Esophagus squamous epithelium (tissue), 4 donors: Measurements from ENCODE around the gene LRRC41.

Experiments
- POLR2A ChIP-seq, 4 donors: fragments of 450-650 bp; IDR thresholded peaks; one replicate each; pipeline ENCODE4 v1.6.1; 2017; ENCODE audit warnings: antibody characterized with exemption in 4 of 4, mild to moderate bottlenecking in 4 of 4, moderate library complexity in 3 of 4
- TF ChIP-seq, protein P1 (sequence below), 6 experiments: fragments of 450-650 bp in 4 of 6; fragments of 200-600 bp in 2 of 6; sonication (generic) in 2 of 6; IDR thresholded peaks; one replicate each; pipeline ENCODE4 v1.5.1; 2016 to 2019; ENCODE audit warnings: antibody characterized with exemption in 6 of 6, mild to moderate bottlenecking in 4 of 6, moderate library complexity in 4 of 6

DNA sequence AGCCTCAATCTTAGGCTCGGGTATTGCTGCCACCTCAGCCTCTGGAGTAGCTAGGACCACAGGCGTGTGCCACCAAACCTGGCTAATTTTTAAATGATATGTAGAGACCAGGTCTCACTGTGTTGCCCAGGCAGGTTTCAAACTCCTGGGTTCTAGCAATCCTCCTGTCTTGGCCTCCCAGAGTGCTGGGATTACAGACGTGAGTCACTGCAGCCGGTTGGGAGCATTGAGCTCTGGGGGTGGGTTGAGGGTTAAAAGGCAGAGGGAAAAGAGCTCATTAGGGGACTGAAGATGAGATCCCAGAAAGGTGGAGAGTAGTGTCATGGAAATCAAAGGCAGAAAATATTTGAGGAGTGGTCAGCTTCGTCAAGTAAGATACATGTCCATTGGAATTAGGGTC lies 48.7 kb downstream of the LRRC41 start:
- TF ChIP-seq, protein P1, sequence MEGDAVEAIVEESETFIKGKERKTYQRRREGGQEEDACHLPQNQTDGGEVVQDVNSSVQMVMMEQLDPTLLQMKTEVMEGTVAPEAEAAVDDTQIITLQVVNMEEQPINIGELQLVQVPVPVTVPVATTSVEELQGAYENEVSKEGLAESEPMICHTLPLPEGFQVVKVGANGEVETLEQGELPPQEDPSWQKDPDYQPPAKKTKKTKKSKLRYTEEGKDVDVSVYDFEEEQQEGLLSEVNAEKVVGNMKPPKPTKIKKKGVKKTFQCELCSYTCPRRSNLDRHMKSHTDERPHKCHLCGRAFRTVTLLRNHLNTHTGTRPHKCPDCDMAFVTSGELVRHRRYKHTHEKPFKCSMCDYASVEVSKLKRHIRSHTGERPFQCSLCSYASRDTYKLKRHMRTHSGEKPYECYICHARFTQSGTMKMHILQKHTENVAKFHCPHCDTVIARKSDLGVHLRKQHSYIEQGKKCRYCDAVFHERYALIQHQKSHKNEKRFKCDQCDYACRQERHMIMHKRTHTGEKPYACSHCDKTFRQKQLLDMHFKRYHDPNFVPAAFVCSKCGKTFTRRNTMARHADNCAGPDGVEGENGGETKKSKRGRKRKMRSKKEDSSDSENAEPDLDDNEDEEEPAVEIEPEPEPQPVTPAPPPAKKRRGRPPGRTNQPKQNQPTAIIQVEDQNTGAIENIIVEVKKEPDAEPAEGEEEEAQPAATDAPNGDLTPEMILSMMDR (IDR thresholded peaks at IDR 0.05): no peak
- no peak for TF ChIP-seq POLR2A (IDR thresholded peaks at IDR 0.05)
